HG03025 (cell line): Measurements from ENCODE around the gene DUSP7.
"Not testable (repeated sequence)": the region's sequence is repeated elsewhere in the genome, so short reads cannot be mapped to it uniquely, and the experiment has no call there.

Source experiments
- ATAC-seq: cut with Tn5 transposase; IDR thresholded peaks from one replicate; pipeline ENCODE4 v1.9.1; 2021; ENCODE audit warnings: mild to moderate bottlenecking, moderate library complexity; ENCODE audit not compliant: unreplicated experiment, low FRiP score

DUSP7 gene

GRCh38 chr3:52051444-52051843, 4.9 kb downstream of the DUSP7 start:
- no peak for ATAC-seq

DNA sequence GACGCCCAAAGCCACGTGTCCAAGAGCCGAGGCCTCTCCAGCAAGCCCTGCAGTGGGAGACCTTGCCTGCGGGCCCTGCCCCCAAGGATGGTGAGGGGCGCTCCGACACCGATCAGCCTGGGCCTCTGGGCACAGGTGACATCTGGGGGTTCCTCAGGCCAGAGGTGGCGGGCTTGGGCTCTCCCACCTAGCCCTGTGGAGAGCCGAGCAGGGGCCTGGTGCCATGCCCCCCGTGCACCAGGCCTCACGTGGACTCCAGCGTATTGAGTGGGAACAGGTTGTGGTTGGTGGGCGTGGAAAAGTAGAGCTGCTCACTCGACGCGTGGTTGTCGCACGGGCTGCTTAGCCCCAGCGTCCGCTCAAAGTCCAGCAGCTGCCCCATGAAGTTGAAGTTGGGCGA, 5.8 kb downstream of the DUSP7 start:
- no peak for ATAC-seq

DNA sequence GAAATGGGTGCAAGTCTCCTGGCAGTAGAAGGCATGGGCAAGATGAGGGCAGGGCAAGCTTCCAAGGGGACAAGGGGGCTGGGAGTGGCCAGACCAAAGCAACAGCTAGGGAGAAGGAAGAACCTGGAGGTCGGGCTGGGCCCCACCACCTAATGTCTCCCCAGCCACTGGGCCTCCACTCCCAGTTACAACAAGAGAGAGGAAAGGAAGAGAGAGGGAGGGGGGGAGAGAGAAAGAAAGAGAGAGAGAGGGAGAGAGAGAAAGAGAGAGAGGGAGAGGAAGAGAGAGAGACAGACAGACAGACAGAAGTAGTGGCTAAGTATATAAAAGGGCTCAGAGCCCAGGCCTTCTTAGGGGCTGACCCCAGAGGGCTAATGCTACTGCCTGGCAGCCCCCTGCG, 6.9 kb downstream of the DUSP7 start:
- no peak for ATAC-seq

GRCh38 chr3:52047295-52047960, 8.9 kb downstream of the DUSP7 start:
- no peak for ATAC-seq

GRCh38 chr3:52046902-52047239, 9.5 kb downstream of the DUSP7 start:
- ATAC-seq, result no peak

GRCh38 chr3:52046186-52046901, 10.0 kb downstream of the DUSP7 start:
- no peak for ATAC-seq

- ATAC-seq, result no peak
Measured at GRCh38 chr3:52044869-52045619, 11.3 kb downstream of the DUSP7 start.

DNA sequence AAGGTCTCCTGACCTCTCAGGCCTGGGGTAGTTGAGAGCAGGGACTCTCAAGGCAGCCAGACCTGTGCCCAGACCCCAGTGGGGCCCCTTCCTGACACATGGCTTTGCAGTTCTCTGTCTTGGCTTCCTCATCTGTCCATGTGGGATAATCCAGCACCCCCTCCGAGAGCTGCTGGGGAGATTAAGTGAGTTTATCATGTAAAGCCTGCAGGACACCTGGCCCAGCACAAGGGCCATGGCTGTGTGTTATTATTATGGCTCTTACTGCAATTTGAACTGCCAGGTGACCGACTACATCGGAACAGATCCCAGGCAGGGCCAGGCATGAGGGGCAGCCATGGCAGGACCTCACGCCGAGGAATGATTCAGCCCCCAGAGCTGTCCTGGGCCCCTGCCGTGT, 12.6 kb downstream of the DUSP7 start:
- no peak for ATAC-seq

GRCh38 chr3:52043039-52043438, 13.3 kb downstream of the DUSP7 start:
- ATAC-seq, result not testable (repeated sequence)

DNA sequence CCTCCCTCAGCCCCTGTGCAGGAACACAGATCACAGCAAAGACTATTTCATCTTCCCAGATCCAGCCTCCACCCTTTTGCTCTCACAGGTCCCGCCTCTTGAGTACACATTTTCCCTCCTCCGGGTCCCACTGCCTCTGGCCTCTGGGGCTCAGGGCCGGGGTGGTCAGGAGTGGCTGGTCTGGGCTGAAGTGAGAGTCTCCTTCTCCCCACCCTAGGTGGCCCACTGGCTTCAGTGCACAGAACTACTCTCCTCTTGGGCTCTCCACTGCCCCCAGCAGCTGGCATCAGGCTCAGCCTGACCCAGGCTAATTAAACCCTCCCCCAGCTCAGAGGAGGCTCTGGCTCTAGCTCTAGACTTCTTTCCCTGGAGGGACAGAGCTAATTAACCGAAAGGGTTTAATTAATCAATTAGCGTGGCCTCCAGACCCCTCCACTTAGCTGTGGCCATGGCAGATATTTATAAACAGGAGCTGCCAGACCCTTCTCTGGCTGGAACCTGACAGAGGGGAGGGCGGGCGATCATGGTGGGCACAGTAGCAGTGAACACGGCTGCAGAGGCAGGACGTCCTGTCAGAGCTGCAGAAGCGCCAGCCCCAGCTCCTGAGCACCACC, 15.1 kb downstream of the DUSP7 start:
- no peak for ATAC-seq

DNA sequence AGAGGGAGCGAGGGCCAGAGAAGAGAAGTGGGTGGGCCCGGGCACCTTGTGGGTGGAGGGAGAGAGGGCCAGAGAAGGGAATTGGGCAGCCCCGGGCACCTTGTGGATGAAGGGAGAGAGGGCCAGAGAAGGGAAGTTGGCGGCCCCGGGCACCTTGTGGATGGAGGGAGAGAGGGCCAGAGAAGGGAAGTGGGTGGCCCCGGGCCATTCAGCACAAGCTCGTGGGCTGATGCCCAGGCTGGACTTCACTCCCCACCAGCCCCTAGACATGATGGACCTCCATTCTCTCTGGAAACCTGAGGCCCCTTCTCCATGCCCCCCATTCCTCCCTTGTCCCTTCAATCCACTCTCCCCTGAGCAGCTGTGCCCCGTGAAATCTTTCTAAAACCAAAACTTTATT, 15.8 kb downstream of the DUSP7 start:
- ATAC-seq, result no peak

GRCh38 chr3:52039846-52040245, 16.5 kb downstream of the DUSP7 start:
- ATAC-seq, result no peak

- ATAC-seq, result no peak
Measured at GRCh38 chr3:52039426-52039825, 16.9 kb downstream of the DUSP7 start.

DNA sequence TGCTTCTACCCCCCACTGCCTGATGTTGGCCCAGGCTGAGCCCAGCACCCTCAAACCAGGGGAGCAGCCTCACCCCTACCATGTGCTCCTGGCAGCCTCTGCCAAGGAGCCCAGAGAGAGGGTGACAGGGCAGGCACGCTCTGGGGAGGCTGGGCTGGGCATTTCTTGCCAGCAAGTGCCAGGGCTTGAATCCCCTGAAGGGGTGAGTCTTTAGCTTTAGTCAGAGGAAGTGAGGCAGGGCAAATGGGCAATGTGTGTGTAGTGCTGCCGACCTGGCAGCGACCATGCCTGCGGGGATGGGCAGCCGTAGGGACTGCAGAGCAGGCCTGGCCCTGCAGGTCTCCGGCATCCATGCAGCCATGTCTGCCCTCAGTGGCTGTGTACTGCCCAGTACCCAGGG, 18.1 kb downstream of the DUSP7 start:
- ATAC-seq, result no peak

DNA sequence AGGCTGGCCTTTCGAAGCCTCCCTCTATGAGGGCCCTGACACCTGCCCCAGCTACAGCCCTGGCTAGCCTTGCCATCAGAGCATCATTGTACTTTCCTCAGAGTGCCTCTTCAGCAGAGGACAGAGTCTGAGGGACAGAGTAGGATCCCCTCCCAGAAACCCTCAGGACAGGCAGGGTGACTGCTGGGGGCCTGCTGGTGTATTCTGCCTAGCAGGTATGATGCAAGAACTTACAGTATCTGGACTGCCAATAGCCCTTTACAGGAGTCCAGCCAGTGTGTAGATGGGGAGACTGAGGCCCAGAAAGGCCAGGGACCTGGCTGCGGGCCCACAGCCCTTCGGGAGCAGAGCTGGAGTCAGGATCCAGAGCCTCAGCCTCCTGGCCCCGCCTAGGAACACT, 19.1 kb downstream of the DUSP7 start:
- ATAC-seq, result no peak

GRCh38 chr3:52036829-52037228, 19.5 kb downstream of the DUSP7 start:
- ATAC-seq, result no peak

DNA sequence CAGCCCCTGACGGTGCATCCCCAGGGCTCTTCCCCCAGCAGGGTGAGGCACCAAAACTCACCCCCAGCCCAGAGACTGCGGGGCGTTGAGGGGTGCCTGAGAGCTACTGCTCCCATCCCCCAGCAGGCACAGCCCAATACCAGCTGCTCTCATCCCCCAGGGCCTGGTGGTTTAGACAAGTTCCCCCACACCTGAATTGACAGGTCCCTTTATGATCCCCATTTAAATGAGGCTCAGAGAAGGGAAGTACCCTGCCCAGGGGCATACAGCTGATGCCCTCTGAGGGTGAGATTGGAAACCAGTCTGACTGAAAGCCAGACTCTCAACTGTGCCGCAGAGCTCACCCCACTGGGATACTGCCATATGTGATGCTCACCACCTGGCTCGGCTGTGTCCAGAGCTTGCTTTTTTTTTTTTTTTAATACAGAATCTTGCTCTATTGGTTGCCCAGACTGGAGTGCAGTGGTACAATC, 20.1 kb downstream of the DUSP7 start:
- no peak for ATAC-seq

- ATAC-seq, result no peak
Measured at GRCh38 chr3:52034651-52035050, 21.7 kb downstream of the DUSP7 start.

DNA sequence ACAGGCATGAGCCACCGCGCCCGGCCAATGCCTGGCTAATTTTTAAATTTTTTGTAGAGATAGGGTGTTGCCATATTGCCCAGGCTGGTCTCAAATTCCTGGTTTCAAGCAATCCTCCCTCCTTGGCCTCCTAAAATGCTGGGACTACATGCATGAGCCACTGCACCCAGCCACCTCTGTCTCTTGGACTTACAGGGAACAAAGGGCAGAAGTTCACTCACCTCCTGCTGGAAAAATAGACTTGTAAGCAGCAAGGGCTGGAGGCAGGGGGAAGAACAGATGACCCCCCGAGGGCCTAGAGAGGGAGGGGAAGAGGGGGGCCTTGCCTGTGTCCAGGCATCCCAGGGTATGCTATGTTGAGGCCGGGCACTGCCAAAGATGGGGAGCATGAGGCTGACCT, 22.2 kb downstream of the DUSP7 start:
- no peak for ATAC-seq

GRCh38 chr3:52033748-52034147, 22.6 kb downstream of the DUSP7 start:
- not testable (repeated sequence) for ATAC-seq

DNA sequence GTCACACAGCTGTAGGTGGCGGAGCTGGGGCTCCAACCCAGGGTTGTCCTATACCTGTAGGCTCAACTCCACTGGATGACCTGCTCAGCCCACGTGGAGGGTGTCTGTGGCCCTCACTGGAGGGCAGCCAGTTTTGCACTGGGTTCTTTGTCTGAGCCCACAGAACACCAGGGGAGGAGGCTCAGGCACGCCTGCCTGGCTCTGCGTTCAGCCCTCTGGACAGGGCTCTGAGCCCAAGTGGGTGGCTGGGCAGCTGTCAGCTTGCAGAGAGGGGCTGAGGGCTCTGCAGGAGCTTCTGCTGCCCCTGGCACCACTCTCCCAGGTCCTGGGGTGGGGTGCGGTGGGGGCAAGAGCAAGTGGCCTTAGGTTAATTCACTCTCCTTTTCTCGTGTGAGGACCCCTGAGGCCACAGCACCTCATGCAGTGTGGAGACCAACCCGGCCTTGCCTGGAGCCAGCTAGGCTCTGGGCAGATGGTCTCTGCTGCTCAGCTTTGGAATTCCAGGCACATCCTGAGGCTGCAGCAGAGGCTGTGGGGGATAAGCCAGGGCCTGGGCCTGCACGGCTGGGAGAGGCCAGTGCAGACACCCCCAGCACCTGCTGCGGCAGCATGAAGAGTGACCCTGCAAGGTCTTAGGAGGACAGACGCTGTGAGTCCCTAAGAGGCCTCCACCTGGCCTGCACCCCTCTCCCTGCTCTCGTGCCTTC, 23.5 kb downstream of the DUSP7 start:
- ATAC-seq, result no peak
